Measurements from ENCODE around the gene CTBP2.

The CTBP2 gene

DNA sequence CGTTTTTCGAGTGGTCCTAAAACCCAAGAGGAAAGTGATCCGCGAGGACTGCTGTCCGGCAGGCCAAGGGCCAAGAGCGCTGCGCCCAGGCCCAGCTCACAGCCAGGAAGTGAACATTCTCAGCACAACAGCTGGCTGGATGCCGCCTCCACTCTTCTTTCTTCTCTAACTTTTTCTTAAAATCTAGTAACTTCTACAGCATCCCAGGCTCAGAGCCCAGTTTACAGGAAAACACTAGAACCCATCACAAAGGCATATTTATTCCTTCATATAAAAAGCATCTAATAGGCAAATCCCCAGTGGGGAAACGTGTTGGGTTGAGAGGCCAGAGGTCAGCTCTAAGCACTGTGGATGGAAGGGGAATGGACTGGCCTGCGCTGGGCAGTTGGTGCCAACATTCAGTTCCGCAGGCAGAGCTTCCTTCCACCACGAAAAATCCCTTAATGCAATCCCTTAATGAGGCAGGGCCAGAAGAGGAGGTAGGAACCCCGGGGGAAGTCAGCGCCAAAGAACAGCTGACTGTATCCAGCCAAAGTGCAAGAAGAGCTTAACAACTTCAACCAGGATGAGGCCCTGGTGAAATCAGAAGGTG is 143.7 kb downstream of the CTBP2 start:
- no peak for DNase-seq

DNA sequence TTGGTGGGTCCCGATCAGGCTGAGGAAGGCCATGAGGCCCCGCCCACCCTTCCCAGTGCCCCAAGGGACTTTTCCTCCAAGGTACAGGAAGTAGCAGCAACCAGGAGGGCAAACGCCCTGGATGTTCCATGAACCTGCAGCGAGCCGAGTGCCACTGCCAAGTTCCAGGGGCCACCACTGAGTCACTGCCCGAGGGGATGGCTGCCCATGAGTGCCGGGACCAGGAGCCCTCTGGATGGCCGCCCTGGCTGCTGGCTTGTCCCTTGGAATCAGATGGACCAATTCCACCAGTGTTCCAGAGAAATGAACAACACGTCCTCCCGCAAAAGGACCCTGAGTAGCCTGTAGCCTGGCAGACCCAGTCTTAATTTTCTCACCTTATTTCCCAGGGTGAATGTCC is 144.2 kb downstream of the CTBP2 start:
- no peak for DNase-seq

DNA sequence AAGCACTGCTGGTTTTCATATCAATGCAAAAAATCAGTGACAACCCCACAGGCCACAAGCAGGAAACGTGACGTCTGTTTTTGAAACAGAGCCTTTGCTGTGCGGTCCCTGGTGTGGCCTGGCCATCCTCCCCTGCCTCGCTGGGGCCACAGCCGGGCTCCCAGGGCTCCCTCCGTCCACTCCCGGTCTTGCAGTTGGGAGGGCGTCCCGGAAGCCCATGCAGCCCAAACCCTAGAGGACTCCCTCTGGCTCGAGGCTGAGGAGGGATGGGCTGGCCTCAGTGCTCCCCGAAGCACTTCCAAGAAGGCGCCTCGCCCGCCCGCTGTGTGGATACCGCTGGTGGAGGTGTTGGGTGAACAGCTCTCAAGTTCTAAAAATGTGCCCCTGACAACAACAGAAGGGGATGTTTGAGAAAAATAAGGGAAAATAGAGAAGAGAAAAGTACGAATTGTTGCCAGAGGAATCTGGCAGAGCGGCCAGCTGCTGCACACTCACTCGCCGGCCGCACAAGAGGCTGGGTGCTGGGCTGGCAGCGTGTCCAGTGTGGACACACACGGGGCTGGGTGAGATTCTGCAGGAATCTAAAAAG is 144.9 kb downstream of the CTBP2 start:
- no peak for DNase-seq

DNA sequence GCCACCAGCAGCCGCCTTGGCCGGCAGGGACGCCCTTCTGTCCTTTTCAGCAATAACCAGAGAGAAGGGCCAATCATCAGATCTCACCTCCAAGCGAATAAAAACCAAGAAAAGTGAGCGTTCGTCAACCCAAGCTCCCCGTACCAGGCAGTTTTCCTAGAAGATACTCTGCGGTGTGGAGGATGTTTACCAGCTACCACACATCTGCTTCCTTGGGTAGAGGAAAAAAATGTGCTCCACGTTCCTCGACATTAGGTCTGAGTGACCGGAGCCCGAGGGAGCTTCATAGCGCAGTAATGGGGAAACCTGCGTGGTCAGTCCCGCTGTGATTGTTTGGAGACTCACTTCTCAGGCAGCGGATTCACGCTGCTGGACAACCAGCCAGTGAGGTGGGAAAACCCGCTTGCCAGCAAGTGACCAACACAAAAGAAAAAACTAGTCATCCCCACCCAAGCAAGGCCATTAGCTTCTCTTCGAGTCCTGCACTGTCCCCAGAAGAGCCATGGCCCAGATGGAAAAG is 145.5 kb downstream of the CTBP2 start:
- DNase-seq = no peak

DNA sequence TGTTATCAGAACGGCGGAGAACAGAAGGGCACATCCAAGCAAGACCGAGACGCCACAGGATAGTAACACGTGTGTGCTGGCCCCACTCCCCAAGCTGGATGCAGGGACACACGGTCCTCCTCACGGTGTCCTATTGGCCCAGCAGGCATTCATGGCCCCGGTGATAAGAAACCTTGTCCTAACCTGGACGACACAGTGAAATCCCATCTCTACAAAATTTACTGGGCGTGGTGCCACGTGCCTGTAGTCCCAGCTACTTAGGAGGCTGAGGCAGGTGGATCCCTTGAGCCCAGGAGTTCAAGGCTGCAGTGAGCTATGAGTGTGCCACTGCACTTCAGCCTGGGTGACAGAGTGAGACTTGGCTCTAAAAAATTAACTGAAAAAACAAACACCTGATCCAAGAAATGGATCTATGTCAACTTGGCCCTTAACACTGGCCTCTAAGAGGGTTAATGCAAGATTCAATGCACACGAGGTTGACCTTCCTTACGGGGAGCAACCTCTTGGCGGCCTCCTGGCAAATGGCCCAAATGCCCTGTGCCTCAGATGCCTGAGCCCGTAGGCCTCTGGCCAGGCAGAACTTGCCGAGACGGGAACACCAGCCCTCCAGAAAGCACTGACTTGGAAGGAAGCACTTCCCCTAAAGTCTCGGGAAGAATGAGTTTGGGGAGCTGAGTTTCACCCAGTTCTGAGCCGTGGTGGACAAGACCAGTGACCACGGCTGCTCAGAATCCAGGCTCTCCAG is 146.1 kb downstream of the CTBP2 start:
- no peak for DNase-seq

DNA sequence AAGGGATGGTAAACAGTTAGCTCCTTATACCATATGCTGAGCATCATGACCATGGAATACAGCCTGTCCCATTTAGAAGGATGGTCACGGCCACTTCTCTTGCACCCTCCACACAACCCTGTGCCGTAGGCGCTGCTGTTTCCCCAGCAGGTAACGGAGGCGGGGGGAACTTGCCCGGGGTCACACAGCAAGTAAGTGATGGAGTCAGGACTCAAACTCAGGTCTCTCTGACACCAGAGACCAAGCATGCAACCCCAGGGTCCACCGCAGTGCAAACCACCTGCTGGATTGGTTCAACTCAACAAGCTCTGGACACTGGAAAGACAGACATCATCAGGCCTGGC is 146.9 kb downstream of the CTBP2 start:
- no peak for DNase-seq

DNA sequence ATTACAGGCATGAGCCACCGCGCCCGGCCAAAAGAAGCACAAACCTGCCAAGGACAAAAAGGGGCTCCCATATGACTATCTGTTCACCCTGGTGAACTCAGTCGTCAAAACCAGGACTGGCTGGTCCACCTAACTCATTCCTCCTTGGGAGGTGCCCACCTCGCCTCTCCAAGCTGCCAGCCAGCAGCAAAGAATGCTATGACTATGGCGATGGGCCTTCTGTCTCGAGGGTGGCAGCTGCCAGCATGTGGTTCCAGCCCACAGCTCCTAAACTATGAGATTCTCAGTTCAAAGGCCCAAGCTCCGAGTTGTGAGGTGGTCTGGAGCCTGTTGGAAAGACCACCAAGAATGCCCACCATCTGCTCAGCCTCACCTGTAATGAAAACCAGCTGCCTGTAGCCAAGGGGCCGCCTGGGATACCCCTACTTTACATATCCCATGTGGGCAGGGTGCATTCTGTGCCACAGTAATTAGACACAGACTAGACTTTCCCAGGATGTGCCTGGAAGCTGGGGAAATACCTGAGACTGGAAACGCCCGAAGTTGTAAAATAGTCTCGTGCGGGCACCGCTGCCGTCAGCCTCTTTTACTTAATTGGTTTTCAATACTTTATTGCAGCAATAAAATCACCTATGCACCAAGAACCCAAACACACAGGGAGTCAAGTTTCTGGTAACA is 147.4 kb downstream of the CTBP2 start:
- DNase-seq = no peak

DNA sequence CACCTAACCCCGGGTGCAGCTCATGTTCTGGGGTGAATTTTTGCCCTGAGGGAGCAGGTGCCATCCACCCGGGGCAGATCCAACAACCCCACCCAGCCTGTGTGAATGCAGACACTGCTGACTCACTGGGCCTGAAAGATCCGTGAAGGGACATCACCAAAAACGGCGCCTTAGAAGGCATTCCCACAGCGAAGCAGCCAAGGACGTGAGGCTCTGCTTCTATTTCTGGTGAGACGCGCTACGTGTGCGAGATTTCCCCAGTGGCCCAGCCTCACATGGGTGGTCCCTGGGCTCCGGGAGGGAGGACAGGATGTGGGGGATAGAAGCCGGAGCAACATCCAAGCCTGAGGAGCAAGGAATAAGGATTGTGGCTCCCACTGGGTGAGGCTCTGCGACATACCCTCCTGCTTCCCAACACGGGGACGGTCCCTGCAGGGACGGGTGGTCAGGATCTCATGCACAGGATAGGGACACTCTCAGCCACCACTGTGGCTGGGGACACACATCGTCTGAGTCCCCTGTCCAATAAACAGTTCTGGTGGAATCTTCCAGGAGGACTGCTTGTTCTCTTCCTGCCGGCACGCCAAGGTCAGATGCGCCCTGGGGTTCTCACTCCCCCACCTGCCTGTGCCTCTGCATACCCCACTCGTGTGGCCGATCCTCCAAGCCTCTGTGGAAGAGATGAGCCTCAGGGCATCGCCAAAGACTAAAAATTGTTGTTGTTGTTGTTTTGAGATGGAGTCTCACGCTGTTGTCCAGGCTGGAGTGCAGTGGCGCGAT is 148.2 kb downstream of the CTBP2 start:
- DNase-seq = no peak

DNA sequence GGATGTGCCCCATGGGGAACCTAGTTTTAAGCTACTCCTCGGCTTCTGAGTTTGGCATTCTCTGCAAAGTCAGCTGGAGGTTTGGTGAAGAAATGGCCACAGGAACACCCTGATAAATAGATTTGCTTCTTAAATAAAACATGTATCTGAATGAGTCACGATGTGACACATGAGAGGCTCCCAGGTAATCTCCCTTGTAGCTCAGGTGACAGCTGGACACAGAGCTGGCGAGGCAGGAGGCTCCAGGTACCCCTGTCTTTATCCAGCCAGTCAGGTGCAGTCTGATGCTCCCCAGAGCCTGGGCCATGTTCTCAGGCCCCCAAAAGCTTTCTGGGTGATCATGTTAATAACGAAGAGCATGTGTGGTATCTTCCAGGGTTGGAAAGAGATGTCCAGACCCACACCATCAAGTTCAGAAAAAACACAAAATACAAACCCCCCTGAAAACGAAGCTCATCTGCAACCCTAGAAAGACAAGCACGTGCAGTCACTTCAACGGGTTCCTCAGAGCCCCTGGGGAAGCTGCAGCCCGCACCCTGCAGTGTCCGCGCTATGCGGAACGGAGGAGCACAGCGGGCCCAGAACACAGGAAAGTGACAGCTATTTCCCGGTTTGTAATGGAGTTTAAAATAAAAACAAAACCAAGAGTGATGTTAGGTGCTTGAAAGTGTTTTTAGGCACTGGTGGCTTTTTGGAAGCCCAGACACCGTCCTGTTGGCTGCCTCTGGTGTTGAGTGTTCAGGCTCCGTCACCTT is 149.0 kb downstream of the CTBP2 start:
- no peak for DNase-seq

DNA sequence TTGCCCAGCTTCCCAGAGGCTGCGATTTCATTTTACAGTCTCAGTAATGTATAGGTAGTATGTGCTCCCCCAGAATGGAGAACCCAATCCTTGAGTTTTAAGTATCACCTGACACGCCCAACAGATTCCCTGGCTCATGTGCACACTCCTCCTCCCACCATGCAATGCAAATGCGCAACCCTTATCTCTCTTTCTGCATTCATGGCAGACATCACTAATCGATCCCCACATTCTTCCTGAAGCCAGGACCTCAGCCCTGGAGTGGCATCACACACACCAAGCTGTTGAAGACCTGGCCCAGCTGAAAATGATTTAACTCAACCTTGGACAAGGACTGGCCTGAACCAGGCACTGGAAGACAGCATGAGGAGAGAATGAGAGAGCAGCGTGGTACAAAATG is 150.0 kb downstream of the CTBP2 start:
- no peak for DNase-seq

DNA sequence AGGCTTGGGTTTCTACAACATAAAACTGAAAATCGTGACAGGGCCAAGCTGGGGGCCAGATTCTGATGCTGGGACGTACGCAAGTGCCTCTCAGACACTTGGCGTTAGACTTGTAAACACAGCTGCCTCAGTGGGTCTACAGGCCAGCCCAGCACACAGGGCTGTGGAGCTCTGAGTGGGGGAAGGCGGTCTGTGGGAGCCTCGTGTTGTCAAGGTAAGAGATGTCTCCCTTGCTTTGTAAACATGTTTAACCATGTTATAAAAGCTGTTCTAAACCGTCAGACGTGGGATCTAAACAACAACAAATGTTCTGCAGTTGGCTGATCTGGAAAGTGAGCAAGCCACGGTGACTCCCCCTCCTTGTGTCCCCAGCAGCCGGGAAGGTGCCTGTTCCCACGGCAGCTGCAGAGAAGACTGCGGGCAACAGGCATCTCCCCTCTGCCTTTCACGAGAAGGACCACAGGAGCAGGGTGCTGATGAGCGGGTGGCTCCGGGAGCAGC is 150.7 kb downstream of the CTBP2 start:
- no peak for DNase-seq

DNA sequence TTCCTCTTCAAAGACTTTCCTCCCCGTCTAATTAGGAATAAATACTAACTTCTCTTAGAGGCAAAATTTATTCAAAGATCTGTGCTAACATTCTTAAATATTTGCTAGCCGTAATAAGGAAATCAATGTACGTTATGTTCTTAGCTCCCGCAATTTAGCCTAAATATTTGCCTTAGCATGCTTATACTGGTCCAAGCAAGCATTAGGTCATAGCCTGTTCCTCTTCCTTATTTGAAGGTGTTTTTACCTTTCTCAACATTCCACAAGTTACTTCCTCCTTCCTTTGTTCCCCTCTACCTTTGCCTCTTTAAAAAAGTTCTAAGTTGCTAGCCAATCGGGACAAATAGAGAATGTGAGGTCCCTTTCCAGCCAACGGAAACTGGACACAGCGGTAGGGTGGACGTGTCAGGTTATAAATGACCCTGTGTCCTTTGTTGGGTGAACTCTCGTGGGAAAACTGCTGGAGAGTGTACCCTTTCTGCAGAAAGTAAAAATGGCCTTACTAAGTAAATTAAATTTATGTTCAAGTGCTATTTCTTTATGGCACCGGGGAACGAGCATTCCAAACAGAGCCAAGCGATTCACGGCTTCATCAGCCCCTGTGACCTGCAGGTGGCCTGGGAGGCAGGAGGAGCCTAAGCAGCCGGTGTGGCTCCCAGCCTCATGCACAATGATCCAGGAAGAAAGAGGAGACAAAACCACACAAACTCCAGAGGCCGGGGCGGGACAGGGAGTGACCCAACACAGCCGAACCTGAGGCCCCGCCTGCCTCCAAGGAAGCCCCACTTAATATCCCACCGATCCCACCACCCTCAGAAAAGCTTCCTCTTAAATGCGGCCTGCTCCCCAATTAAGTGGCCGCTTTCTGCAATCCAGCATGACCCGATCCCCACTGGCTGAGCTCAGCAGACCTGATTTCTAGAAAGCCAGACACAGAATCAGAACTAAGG is 151.4 kb downstream of the CTBP2 start:
- no peak for DNase-seq

DNA sequence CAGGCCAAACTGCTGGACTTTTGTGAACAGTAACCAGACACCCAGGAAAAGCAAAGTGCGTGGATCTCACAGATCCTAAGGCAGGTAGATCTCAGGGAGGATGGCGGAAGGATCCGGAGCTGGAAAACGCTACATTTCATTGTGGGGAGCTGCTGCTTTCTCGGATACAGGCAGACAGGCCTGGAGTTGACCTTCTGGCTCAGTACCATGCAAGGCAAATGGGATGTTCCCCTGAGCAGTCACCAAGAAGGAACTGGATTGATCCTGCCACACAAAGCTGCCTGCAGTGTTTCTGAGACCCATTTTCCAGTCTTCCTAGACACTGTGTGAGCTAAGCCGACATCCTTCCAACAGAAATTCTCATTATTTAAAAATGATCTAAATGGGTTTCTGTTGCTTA is 152.9 kb downstream of the CTBP2 start:
- DNase-seq = no peak

DNA sequence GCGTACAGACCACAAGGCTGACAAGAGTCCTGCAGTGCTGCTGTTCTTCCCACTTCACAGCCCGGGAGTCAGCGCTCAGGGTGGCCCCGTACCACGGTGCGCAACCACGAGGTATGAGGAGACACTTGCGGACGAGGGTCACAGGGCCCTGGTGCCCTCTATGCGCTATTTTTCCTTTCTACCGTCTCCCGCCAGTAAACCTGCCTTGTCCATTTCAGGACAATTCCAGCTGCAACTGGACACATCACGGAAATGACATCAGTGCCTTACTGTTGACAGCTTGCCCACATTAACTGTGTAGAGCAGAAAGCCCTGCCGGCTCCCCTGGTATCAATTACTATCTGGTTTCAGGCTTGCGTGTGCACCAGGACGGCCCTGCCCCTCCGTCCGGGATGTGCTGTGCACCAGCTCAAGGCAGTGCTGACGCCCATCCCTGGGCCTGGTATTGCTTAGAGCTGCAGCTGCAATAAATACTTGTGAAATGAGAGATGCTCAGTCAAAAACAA is 153.4 kb downstream of the CTBP2 start:
- no peak for DNase-seq

DNA sequence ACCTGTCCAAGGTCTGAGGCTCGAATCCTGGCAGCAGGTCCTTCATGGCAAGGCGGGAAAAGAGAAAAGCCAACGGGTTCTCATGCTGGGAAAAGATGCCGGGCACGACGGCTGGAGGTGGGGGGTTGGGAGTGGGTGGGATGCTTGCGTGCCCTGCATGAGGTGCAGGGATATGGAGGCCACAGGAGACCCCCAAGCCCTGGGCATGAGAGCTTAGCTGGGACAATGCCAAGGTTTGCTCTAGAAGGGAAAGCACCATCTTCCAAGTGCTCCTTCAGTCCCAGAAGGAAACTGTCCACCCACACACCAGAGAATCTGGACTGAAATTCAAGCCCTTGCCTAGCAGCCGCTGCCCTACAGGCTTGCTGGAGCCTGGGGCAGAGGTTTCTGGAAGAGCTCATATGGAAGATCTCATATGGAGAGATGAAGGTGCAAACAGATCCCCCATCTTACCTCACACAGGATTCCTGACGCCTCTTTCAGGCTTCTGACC is 154.1 kb downstream of the CTBP2 start:
- DNase-seq = no peak

DNA sequence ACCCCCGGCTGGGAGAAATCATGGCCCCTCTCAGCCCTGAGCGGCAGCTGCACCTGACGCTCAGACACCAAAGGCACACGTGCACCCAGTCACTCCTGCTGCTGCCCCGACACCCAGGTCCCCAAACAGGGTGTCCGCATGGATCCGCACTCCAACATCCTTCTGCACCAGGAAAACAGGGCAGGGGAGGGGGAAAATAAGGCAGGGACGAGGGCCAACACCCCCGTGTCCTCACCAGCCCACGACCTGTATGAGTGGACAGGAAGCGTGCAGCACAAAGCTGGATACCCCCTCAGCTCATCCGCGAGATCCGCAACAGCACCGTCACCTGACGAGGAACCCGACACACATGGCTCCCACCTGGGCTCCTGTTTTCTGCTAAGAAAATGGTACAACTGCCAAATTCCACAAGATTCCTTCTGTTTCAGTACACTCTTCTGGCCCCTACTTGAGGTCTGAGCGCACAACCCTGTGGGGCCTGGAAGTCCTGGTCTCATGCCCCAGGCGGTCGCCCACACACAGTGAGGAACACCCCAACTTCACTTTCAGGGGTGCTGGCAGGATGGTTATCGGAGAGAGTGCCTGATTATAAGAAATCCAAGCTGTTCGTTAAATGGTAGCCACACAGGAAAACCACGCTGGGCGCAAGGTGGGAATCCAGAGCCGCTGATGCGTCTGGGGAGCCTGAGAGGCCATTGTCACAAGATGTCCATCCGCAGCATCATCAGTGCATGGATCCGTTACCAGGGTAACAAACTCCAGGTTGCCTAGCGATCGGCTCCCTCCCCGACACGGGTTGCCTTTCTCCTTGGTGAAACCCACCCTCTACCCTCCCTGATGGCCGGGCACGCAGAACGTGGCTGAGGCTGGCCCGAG is 154.8 kb downstream of the CTBP2 start:
- DNase-seq = no peak

DNA sequence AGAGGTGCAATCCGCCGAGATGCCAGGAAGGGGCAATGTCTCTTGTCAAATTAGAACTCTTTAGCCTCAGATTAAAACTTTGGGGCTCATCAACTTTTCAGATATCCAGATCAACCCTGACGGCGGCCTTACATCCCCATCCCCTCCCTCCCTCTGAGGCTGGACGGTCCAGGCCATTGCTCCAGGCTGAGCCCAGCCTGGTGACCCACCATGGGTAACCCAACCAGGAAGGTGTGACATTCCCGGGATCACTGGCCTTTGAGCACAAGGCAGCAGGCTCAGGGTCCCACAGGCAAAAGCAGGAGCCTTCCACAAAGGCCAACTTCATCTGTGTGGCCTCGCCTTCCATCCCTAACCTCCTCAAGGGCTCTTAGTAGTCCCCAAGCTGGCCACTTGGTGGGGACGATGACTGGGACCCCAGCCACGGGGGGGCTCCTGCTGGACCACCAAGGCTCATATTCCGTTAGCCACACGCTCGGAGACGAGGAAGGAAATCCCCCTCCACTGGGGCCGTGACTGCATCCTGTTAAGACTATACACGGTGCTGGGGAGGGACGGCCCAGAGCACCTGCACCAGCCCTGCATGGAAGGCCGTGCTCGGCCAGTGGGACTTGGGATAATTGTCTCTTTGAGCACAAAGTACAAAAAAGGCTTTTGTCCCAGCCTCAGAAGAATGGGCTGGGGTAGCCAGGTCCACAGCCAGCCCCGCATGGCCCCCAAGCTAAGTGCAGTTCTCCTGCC is 155.6 kb downstream of the CTBP2 start:
- DNase-seq = no peak

DNA sequence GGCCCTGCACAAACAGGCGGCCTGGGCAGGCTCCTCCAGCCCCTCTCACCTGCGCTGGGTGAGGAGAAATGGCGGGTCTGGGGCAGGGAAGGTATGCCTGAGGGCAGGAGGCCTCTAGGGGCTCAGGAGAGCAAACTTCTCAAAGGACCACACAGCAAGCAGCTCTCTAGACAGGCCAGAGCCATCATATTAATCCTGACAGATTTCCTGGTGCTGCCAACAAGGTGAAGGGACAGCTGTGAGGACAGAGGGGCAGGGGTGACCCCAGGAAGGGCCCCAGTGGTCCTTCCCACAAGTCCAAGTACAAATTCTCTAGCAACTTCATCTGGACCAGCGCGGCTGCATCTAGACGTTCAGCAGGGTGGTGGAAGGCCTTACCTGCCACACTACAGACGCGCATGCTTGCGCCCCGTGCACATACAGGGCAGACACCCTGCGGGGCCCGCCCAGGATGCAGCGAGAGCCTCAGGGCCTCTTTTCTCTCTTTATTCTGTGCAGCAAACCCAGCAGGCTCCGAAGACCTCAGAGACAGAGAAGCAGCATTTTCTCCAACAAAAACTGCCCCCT is 156.4 kb downstream of the CTBP2 start:
- no peak for DNase-seq
